Hippocampal formation (tissue), 2 donors: Measurements from ENCODE around the gene NDUFA7.
A peak's percentile ranks its signal among the peaks of the same experiment; 100 is the strongest.
"Not testable (repeated sequence)": the region's sequence is repeated elsewhere in the genome, so short reads cannot be mapped to it uniquely, and the experiment has no call there.

Source experiments
- DNase-seq, 2 donors: peaks; one replicate each; lab custom pipeline; 2025; lab: John Stamatoyannopoulos, UW

The NDUFA7 gene

GRCh38 chr19:8319807-8320520 is 1.2 kb downstream of the NDUFA7 start:
- DNase-seq = no peak

GRCh38 chr19:8318835-8319234 is 2.3 kb downstream of the NDUFA7 start:
- DNase-seq = not testable (repeated sequence)

GRCh38 chr19:8316351-8317125 is 4.6 kb downstream of the NDUFA7 start:
- DNase-seq = no peak

GRCh38 chr19:8314981-8315640 is 6.1 kb downstream of the NDUFA7 start:
- not testable (repeated sequence) for DNase-seq

GRCh38 chr19:8311461-8312260 is 9.5 kb downstream of the NDUFA7 start:
- DNase-seq = no peak

GRCh38 chr19:8310342-8311055 is 10.7 kb downstream of the NDUFA7 start:
- no peak for DNase-seq

GRCh38 chr19:8308891-8309291 is 12.3 kb downstream of the NDUFA7 start:
- no peak for DNase-seq

GRCh38 chr19:8307965-8308866 is 13.0 kb downstream of the NDUFA7 start, which contains the start of gene CD320:
Gene CD320 (minus strand): TSS chr19:8308358. CDS start chr19:8308290, 68 bp downstream.
- peak; percentile 79 to 84 for DNase-seq

- DNase-seq = no peak
These were observed 13.7 kb downstream of the NDUFA7 start for GRCh38 chr19:8307400-8307964.

GRCh38 chr19:8306235-8307054 is 14.7 kb downstream of the NDUFA7 start:
- no peak for DNase-seq

GRCh38 chr19:8305798-8306197 is 15.4 kb downstream of the NDUFA7 start:
- no peak for DNase-seq

GRCh38 chr19:8304841-8305621 is 16.1 kb downstream of the NDUFA7 start:
- DNase-seq = no peak

GRCh38 chr19:8302734-8303133 is 18.4 kb downstream of the NDUFA7 start:
- no peak for DNase-seq

GRCh38 chr19:8302357-8302691 is 18.9 kb downstream of the NDUFA7 start:
- DNase-seq = no peak

- not testable (repeated sequence) for DNase-seq
These were observed 29.8 kb downstream of the NDUFA7 start for GRCh38 chr19:8291337-8291736.

GRCh38 chr19:8276508-8276907 is 44.7 kb downstream of the NDUFA7 start:
- DNase-seq = not testable (repeated sequence)

GRCh38 chr19:8269724-8270123 is 51.5 kb downstream of the NDUFA7 start:
- no peak for DNase-seq

GRCh38 chr19:8265872-8266271 is 55.3 kb downstream of the NDUFA7 start:
- no peak for DNase-seq
